HCT116 (cell line): Measurements from ENCODE around the gene SCAMP1. TPM values are rescaled to one million over a fixed set of nuclear protein-coding genes. Genes with fewer than 3 reads are reported as not detected.

ENCODE experiments used
- ATAC-seq: fragments of 200-7000 bp; cut with Tn5 transposase; 2 replicates; pipeline ENCODE4 v1.9.1; 2020; ENCODE audit warnings: mild to moderate bottlenecking, moderate library complexity
- BruUV-seq: library from RNA; stranded (reverse); fragments of 400-500 nt; replicated peaks from 2 replicates; lab custom pipeline; 2021; lab: Mats Ljungman, UMichigan
- CTCF ChIA-PET: fragments of 300-600 bp; sonication (Branson Sonifier 250); formaldehyde crosslinking; loops from one replicate; lab custom pipeline; 2021; ENCODE audit warnings: antibody characterized with exemption; lab: Charles Lee
- POLR2A ChIA-PET: fragments of 300-600, 350-600 bp; sonication (Branson Sonifier 250); formaldehyde crosslinking; loops from one replicate; lab custom pipeline; 2021; ENCODE audit warnings: antibody characterized with exemption; lab: Charles Lee
- RAD21 ChIA-PET, 2 experiments: fragments of 300-600 bp; sonication (Branson Sonifier 250); formaldehyde crosslinking; loops; one replicate each; lab custom pipeline; 2023; ENCODE audit warnings: low total read pairs in 2 of 2; ENCODE audit not compliant: uncharacterized antibody in 2 of 2, unreplicated experiment in 2 of 2, low non-redundant PET in 1 of 2; lab: Charles Lee
- DNase-seq: peaks from one replicate; pipeline ENCODE4 v3.0.0-alpha.2; 2010; ENCODE audit warnings: low read depth, low spot score
- H2AFZ ChIP-seq: fragments of 200-600 bp; shearing (Covaris generic), sonication (generic); 2 replicates; pipeline ENCODE4 v1.6.1; 2017; ENCODE audit warnings: low read depth, mixed run types, mixed read lengths, antibody characterized with exemption, low read length; ENCODE audit not compliant: poor library complexity, severe bottlenecking
- H3K27ac ChIP-seq: 2 replicates; pipeline ENCODE4 v1.5.1; 2012; ENCODE audit warnings: low read depth, low read length
- H3K27me3 ChIP-seq: fragments of 200-600 bp; sonication (generic); 2 replicates; pipeline ENCODE4 v1.6.1; 2016; ENCODE audit warnings: mixed run types, low read length, mixed read lengths; ENCODE audit not compliant: insufficient read depth
- H3K36me3 ChIP-seq, 2 experiments: fragments of 200-500 bp in 1 of 2; fragments of 200-600 bp in 1 of 2; sonication (Bioruptor generic) in 1 of 2; sonication (generic) in 1 of 2; 2 replicates each; pipeline versions ENCODE4 v1.5.1 to v1.6.1; 2014 to 2016; ENCODE audit warnings: low read length in 2 of 2, inconsistent platforms in 1 of 2, mixed read lengths in 1 of 2, mixed run types in 1 of 2; ENCODE audit not compliant: insufficient read depth in 2 of 2, control insufficient read depth in 1 of 2
- H3K4me1 ChIP-seq, 2 experiments: fragments of 200-600 bp in 1 of 2; sonication (generic) in 1 of 2; 2 replicates each; pipeline versions ENCODE4 v1.5.1 to v1.6.1; 2012 to 2017; ENCODE audit warnings: low read length in 2 of 2, inconsistent platforms in 1 of 2, mild to moderate bottlenecking in 1 of 2, mixed read lengths in 1 of 2, mixed run types in 1 of 2, moderate library complexity in 1 of 2; ENCODE audit not compliant: insufficient read depth in 2 of 2, control insufficient read depth in 1 of 2
- H3K4me2 ChIP-seq: fragments of 200-600 bp; sonication (generic); 2 replicates; pipeline ENCODE4 v1.6.1; 2017; ENCODE audit warnings: mixed run types, low read length, mixed read lengths
- H3K4me3 ChIP-seq, 2 experiments: fragments of 200-600 bp in 1 of 2; sonication (generic) in 1 of 2; replicated peaks in 1 of 2; 2 replicates each; pipeline ENCODE4 v1.5.1; 2011 to 2016; ENCODE audit warnings: low read length in 2 of 2, control low read depth in 1 of 2, low read depth in 1 of 2, mild to moderate bottlenecking in 1 of 2, mixed read lengths in 1 of 2, mixed run types in 1 of 2
- H3K79me2 ChIP-seq: fragments of 200-600 bp; sonication (generic); 2 replicates; pipeline ENCODE4 v1.6.1; 2017; ENCODE audit warnings: mild to moderate bottlenecking, mixed run types, low read length, moderate library complexity, mixed read lengths; ENCODE audit not compliant: insufficient read depth
- H3K9ac ChIP-seq: fragments of 200-600 bp; sonication (generic); 2 replicates; pipeline ENCODE4 v1.6.1; 2016; ENCODE audit warnings: low read length, mixed read lengths
- H3K9me2 ChIP-seq: fragments of 200-600 bp; sonication (generic), shearing (Covaris generic); 2 replicates; pipeline ENCODE4 v1.6.1; 2017; ENCODE audit warnings: mixed run types, mild to moderate bottlenecking, moderate library complexity; ENCODE audit not compliant: insufficient read depth
- H3K9me3 ChIP-seq, 2 experiments: fragments of 200-500 bp in 1 of 2; fragments of 200-600 bp in 1 of 2; sonication (Bioruptor generic) in 1 of 2; sonication (generic) in 1 of 2; 2 replicates each; pipeline ENCODE4 v1.6.1; 2014 to 2017; ENCODE audit warnings: low read length in 2 of 2, mixed read lengths in 2 of 2, inconsistent platforms in 1 of 2, low read depth in 1 of 2, mild to moderate bottlenecking in 1 of 2, mixed run types in 1 of 2, moderate library complexity in 1 of 2; ENCODE audit not compliant: control insufficient read depth in 1 of 2, insufficient read depth in 1 of 2
- H4K20me1 ChIP-seq: fragments of 200-600 bp; sonication (generic), shearing (Covaris generic); 2 replicates; pipeline ENCODE4 v1.6.1; 2017; ENCODE audit warnings: mixed run types, mild to moderate bottlenecking, moderate library complexity; ENCODE audit not compliant: insufficient read depth
- CBX3 ChIP-seq: IDR thresholded peaks from 2 replicates; pipeline ENCODE4 v1.6.1; 2012; ENCODE audit warnings: low read depth
- CEBPB ChIP-seq: IDR thresholded peaks from 2 replicates; pipeline ENCODE4 v1.6.1; 2012; ENCODE audit warnings: low read depth
- ELF1 ChIP-seq: IDR thresholded peaks from 2 replicates; pipeline ENCODE4 v1.6.1; 2012; ENCODE audit warnings: low read depth, borderline replicate concordance
- EZH2 ChIP-seq: fragments of 200-600 bp; sonication (generic); IDR thresholded peaks from 2 replicates; pipeline ENCODE4 v1.6.1; 2017; ENCODE audit warnings: antibody characterized with exemption, mixed run types
- EZH2phosphoT487 ChIP-seq: fragments of 200-600 bp; IDR thresholded peaks from 2 replicates; pipeline ENCODE4 v1.6.1; 2018; ENCODE audit warnings: antibody characterized with exemption, borderline replicate concordance
- JUND ChIP-seq: IDR thresholded peaks from 2 replicates; pipeline ENCODE4 v1.6.1; 2012
- MAX ChIP-seq: IDR thresholded peaks from 2 replicates; pipeline ENCODE4 v1.6.1; 2012
- POLR2A ChIP-seq: IDR thresholded peaks from 2 replicates; pipeline ENCODE4 v1.7.0; 2011; ENCODE audit warnings: borderline replicate concordance; ENCODE audit not compliant: insufficient read depth, insufficient read length; ENCODE audit errors: extremely low read depth
- POLR2AphosphoS5 ChIP-seq: IDR thresholded peaks from 2 replicates; pipeline ENCODE4 v1.6.1; 2011; ENCODE audit warnings: mild to moderate bottlenecking, low read depth, low read length, moderate library complexity
- SP1 ChIP-seq: IDR thresholded peaks from 2 replicates; pipeline ENCODE4 v1.6.1; 2012; ENCODE audit warnings: low read depth
- SRF ChIP-seq: IDR thresholded peaks from 2 replicates; pipeline ENCODE4 v1.6.1; 2012; ENCODE audit warnings: low read depth
- TCF7L2 ChIP-seq: IDR thresholded peaks from 2 replicates; pipeline ENCODE4 v1.7.0; 2011; ENCODE audit warnings: borderline replicate concordance, inconsistent platforms; ENCODE audit not compliant: insufficient read depth, insufficient read length; ENCODE audit errors: extremely low read depth
- YY1 ChIP-seq: IDR thresholded peaks from 2 replicates; pipeline ENCODE4 v1.6.1; 2011; ENCODE audit warnings: low read length, low read depth, moderate library complexity, mild to moderate bottlenecking; ENCODE audit not compliant: insufficient replicate concordance; ENCODE audit errors: extremely low read depth
- ZBTB33 ChIP-seq: IDR thresholded peaks from 2 replicates; pipeline ENCODE4 v1.6.1; 2011; ENCODE audit warnings: mild to moderate bottlenecking, low read length, moderate library complexity; ENCODE audit not compliant: insufficient replicate concordance; ENCODE audit errors: extremely low read depth
- ZNF274 ChIP-seq: fragments of 200-500 bp; sonication (Bioruptor generic); IDR thresholded peaks from 2 replicates; pipeline ENCODE4 v1.6.1; 2014; ENCODE audit warnings: mild to moderate bottlenecking, low read depth, low read length, inconsistent platforms
- intact Hi-C: fragments of 100-400 bp; cut with micrococcal nuclease; formaldehyde crosslinking; loops from 2 replicates; pipeline ENCODE4 v1.10.0; 2022
- total RNA-seq: library from RNA; stranded (reverse); gene quantifications from one replicate; pipeline ENCODE4 v1.2.1, GENCODE V29; 2021; ENCODE audit not compliant: unreplicated experiment
- TF ChIP-seq, protein P1 (sequence below), 3 experiments: fragments of 200-600 bp in 1 of 3; sonication (generic) in 1 of 3; IDR thresholded peaks in 2 of 3; conservative IDR thresholded peaks in 1 of 3; 2 replicates each; pipeline ENCODE4 v1.5.1; 2012 to 2017; ENCODE audit warnings: low read depth in 2 of 3, low read length in 2 of 3, antibody characterized with exemption in 1 of 3, borderline replicate concordance in 1 of 3, control low read depth in 1 of 3, mild to moderate bottlenecking in 1 of 3, mixed read lengths in 1 of 3, mixed run types in 1 of 3, moderate library complexity in 1 of 3; ENCODE audit not compliant: insufficient read depth in 1 of 3
- TF ChIP-seq, protein P2 (sequence below): IDR thresholded peaks from 2 replicates; pipeline ENCODE4 v1.6.1; 2012; ENCODE audit warnings: low read depth

Gene SCAMP1
- total RNA-seq, 1 experiment from 2014 or later, result 46.4 TPM

GRCh38 chr5:78522476-78523260 lies 162.3 kb downstream of the SCAMP1 start:
- H3K27ac ChIP-seq, result no peak overlapping the region
- DNase-seq (no peak), ATAC-seq (no peak)
- no TSS peak for BruUV-seq
- H3K79me2 ChIP-seq, result no peaks in the 10 kb centered on the region; the same call in 1 of the 2 replicates
- no peak overlapping the region for H3K9ac ChIP-seq
- peaks cover 10 to 19% of the 10 kb centered on the region in 2 experiments for H3K4me1 ChIP-seq
- intact Hi-C loops, result no loop called here
- H3K4me2 ChIP-seq, result no peak overlapping the region
- no peaks in the 10 kb centered on the region for H3K36me3 ChIP-seq
- H2AFZ ChIP-seq, result no peak overlapping the region
- no peak for TF ChIP-seq CEBPB
- no peak for TF ChIP-seq SRF
- no peak for TF ChIP-seq CBX3
- TF ChIP-seq POLR2AphosphoS5, result no peak
- no peak for TF ChIP-seq ELF1
- TF ChIP-seq, protein P1, sequence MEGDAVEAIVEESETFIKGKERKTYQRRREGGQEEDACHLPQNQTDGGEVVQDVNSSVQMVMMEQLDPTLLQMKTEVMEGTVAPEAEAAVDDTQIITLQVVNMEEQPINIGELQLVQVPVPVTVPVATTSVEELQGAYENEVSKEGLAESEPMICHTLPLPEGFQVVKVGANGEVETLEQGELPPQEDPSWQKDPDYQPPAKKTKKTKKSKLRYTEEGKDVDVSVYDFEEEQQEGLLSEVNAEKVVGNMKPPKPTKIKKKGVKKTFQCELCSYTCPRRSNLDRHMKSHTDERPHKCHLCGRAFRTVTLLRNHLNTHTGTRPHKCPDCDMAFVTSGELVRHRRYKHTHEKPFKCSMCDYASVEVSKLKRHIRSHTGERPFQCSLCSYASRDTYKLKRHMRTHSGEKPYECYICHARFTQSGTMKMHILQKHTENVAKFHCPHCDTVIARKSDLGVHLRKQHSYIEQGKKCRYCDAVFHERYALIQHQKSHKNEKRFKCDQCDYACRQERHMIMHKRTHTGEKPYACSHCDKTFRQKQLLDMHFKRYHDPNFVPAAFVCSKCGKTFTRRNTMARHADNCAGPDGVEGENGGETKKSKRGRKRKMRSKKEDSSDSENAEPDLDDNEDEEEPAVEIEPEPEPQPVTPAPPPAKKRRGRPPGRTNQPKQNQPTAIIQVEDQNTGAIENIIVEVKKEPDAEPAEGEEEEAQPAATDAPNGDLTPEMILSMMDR (IDR thresholded peaks at IDR 0.05 in 2 of 3, conservative IDR thresholded peaks at IDR 0.05 in 1 of 3; ENCODE audit: borderline replicate concordance in 1 of 3, insufficient read depth in 1 of 3, low read depth in 2 of 3, low read length in 2 of 3), result no peak
- TF ChIP-seq, protein P2, sequence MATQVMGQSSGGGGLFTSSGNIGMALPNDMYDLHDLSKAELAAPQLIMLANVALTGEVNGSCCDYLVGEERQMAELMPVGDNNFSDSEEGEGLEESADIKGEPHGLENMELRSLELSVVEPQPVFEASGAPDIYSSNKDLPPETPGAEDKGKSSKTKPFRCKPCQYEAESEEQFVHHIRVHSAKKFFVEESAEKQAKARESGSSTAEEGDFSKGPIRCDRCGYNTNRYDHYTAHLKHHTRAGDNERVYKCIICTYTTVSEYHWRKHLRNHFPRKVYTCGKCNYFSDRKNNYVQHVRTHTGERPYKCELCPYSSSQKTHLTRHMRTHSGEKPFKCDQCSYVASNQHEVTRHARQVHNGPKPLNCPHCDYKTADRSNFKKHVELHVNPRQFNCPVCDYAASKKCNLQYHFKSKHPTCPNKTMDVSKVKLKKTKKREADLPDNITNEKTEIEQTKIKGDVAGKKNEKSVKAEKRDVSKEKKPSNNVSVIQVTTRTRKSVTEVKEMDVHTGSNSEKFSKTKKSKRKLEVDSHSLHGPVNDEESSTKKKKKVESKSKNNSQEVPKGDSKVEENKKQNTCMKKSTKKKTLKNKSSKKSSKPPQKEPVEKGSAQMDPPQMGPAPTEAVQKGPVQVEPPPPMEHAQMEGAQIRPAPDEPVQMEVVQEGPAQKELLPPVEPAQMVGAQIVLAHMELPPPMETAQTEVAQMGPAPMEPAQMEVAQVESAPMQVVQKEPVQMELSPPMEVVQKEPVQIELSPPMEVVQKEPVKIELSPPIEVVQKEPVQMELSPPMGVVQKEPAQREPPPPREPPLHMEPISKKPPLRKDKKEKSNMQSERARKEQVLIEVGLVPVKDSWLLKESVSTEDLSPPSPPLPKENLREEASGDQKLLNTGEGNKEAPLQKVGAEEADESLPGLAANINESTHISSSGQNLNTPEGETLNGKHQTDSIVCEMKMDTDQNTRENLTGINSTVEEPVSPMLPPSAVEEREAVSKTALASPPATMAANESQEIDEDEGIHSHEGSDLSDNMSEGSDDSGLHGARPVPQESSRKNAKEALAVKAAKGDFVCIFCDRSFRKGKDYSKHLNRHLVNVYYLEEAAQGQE, result no peak
- TF ChIP-seq JUND, result no peak
- TF ChIP-seq TCF7L2, result no peak
- no peak for TF ChIP-seq MAX
- TF ChIP-seq YY1, result no peak
- no peak for TF ChIP-seq ZBTB33
- TF ChIP-seq POLR2A, result no peak
- TF ChIP-seq ZNF274, result no peak
- no peak for TF ChIP-seq SP1
- TF ChIP-seq EZH2, result no peak
- no peak for TF ChIP-seq EZH2phosphoT487
- ChIA-PET RAD21 (no interaction called here), POLR2A (no interaction called here), CTCF (no interaction called here)
- H4K20me1 ChIP-seq, result no peaks in the 10 kb centered on the region
- H3K4me3 ChIP-seq, result no peak overlapping the region
- no peaks in the 10 kb centered on the region for H3K9me3 ChIP-seq
- no peaks in the 10 kb centered on the region for H3K9me2 ChIP-seq
- no peaks in the 10 kb centered on the region for H3K27me3 ChIP-seq
